Neural cell (in vitro differentiated cells): ENCODE measurements around the gene FSIP1. TPM values are rescaled to one million over a fixed set of nuclear protein-coding genes. Genes with fewer than 3 reads are reported as not detected.

Experiments
- H2AFZ ChIP-seq: fragments of 200-600, 300-800 bp; sonication (generic), shearing (Covaris generic); 2 replicates; pipeline ENCODE4 v1.6.0; 2014; ENCODE audit warnings: low read depth, mild to moderate bottlenecking, antibody characterized with exemption, low read length, moderate library complexity
- H3F3A ChIP-seq: fragments of 200-600 bp; shearing (Covaris generic); 2 replicates; pipeline ENCODE4 v1.6.1; 2016; ENCODE audit warnings: mild to moderate bottlenecking, moderate library complexity, mixed read lengths, antibody characterized with exemption, low read length; ENCODE audit not compliant: insufficient read depth, poor library complexity, severe bottlenecking
- H3K27ac ChIP-seq: fragments of 200-600, 300-800 bp; sonication (generic), shearing (Covaris generic); 2 replicates; pipeline ENCODE4 v1.5.1; 2014; ENCODE audit warnings: mild to moderate bottlenecking, low read length, moderate library complexity
- H3K27me3 ChIP-seq: fragments of 300-800, 200-600 bp; sonication (generic), shearing (Covaris generic); 2 replicates; pipeline ENCODE4 v1.6.0; 2014; ENCODE audit warnings: mild to moderate bottlenecking, low read depth, low read length, moderate library complexity; ENCODE audit not compliant: insufficient read depth
- H3K36me3 ChIP-seq: fragments of 300-800, 200-600 bp; sonication (generic), shearing (Covaris generic); 2 replicates; pipeline ENCODE4 v1.5.1; 2014; ENCODE audit warnings: mild to moderate bottlenecking, antibody characterized with exemption, low read length, moderate library complexity; ENCODE audit not compliant: insufficient read depth
- H3K4me2 ChIP-seq: fragments of 300-800, 200-600 bp; sonication (generic), shearing (Covaris generic); 2 replicates; pipeline ENCODE4 v1.6.0; 2014; ENCODE audit warnings: mild to moderate bottlenecking, low read length
- H3K4me3 ChIP-seq: fragments of 300-800, 200-600 bp; sonication (generic), shearing (Covaris generic); 2 replicates; pipeline ENCODE4 v1.5.1; 2014; ENCODE audit warnings: mild to moderate bottlenecking, low read length, moderate library complexity
- H3K79me2 ChIP-seq: fragments of 200-600 bp; shearing (Covaris generic); replicated peaks from 2 replicates; pipeline ENCODE4 v1.6.0; 2014; ENCODE audit warnings: mild to moderate bottlenecking, low read length, moderate library complexity; ENCODE audit not compliant: insufficient read depth
- H3K9ac ChIP-seq: fragments of 300-800, 200-600 bp; sonication (generic), shearing (Covaris generic); 2 replicates; pipeline ENCODE4 v1.6.1; 2016; ENCODE audit warnings: mild to moderate bottlenecking, low read length, mixed read lengths
- H3K9me2 ChIP-seq: fragments of 200-600 bp; shearing (Covaris generic); 2 replicates; pipeline ENCODE4 v1.6.1; 2016; ENCODE audit warnings: mild to moderate bottlenecking, low read length, mixed read lengths; ENCODE audit not compliant: insufficient read depth
- H3K9me3 ChIP-seq: fragments of 200-600, 300-800 bp; sonication (generic), shearing (Covaris generic); 2 replicates; pipeline ENCODE4 v1.6.1; 2016; ENCODE audit warnings: mild to moderate bottlenecking, mixed run types, low read length, moderate library complexity, mixed read lengths
- H4K20me1 ChIP-seq: fragments of 200-600 bp; shearing (Covaris generic); 2 replicates; pipeline ENCODE4 v1.6.1; 2016; ENCODE audit warnings: mild to moderate bottlenecking, mixed run types; ENCODE audit not compliant: insufficient read depth
- CTCF ChIP-seq: fragments of 450-650 bp; IDR thresholded peaks from 2 replicates; pipeline ENCODE4 v1.5.1; 2014; ENCODE audit warnings: antibody characterized with exemption, mild to moderate bottlenecking, moderate library complexity; ENCODE audit not compliant: poor library complexity, severe bottlenecking
- EP300 ChIP-seq: fragments of 450-650 bp; conservative IDR thresholded peaks from 2 replicates; pipeline ENCODE4 v1.6.1; 2014; ENCODE audit warnings: antibody characterized with exemption, mild to moderate bottlenecking, moderate library complexity; ENCODE audit not compliant: poor library complexity, severe bottlenecking
- EZH2 ChIP-seq: fragments of 200-600, 300-800 bp; shearing (Covaris generic), sonication (generic); IDR thresholded peaks from 2 replicates; pipeline ENCODE4 v1.6.1; 2014; ENCODE audit warnings: antibody characterized with exemption, low read length, borderline replicate concordance, mild to moderate bottlenecking; ENCODE audit not compliant: insufficient read depth, poor library complexity, severe bottlenecking
- MXI1 ChIP-seq: fragments of 450-650 bp; conservative IDR thresholded peaks from 2 replicates; pipeline ENCODE4 v1.6.1; 2014; ENCODE audit warnings: antibody characterized with exemption, mild to moderate bottlenecking; ENCODE audit not compliant: poor library complexity, severe bottlenecking
- POLR2AphosphoS5 ChIP-seq: IDR thresholded peaks from 2 replicates; pipeline ENCODE4 v1.6.1; 2012
- RAD21 ChIP-seq: fragments of 450-650 bp; conservative IDR thresholded peaks from 2 replicates; pipeline ENCODE4 v1.6.1; 2014; ENCODE audit warnings: antibody characterized with exemption, mild to moderate bottlenecking, moderate library complexity
- REST ChIP-seq: IDR thresholded peaks from 2 replicates; pipeline ENCODE4 v1.6.1; 2012; ENCODE audit warnings: borderline replicate concordance
- SMC3 ChIP-seq: fragments of 450-650 bp; conservative IDR thresholded peaks from 2 replicates; pipeline ENCODE4 v1.6.1; 2014; ENCODE audit warnings: antibody characterized with exemption, mild to moderate bottlenecking, moderate library complexity; ENCODE audit not compliant: poor library complexity
- TAF1 ChIP-seq: IDR thresholded peaks from 2 replicates; pipeline ENCODE4 v1.6.1; 2012; ENCODE audit warnings: low read depth
- polyA plus RNA-seq: library from polyadenylated mRNA; depleted of rRNA; stranded (reverse); fragments of >200 nt; gene quantifications from 2 replicates; pipeline ENCODE4 v1.2.3, GENCODE V29; 2014

The FSIP1 gene
- polyA plus RNA-seq, 1 donor from 2014 or later = 3.8 TPM

- Histone ChIP-seq H4K20me1 (no peaks in the 10 kb centered on the region), H3K36me3 (no peaks in the 10 kb centered on the region), H3K9me3 (no peaks in the 10 kb centered on the region), H3K9ac (no peak overlapping the region), H3K27ac (no peak overlapping the region), H3K4me2 (no peak overlapping the region), H3K79me2 (no peaks in the 10 kb centered on the region), H3K9me2 (no peaks in the 10 kb centered on the region), H3K4me3 (no peak overlapping the region), H2AFZ (no peak overlapping the region), H3K27me3 (no peaks in the 10 kb centered on the region), H3F3A (no peaks in the 10 kb centered on the region)
- TF ChIP-seq EP300 = no peak
- TF ChIP-seq POLR2AphosphoS5 = no peak
- no peak for TF ChIP-seq TAF1
- no peak for TF ChIP-seq EZH2
- TF ChIP-seq REST = no peak
- TF ChIP-seq SMC3 = peak; percentile 86
- peak; percentile 79 for TF ChIP-seq RAD21
- TF ChIP-seq CTCF = peak; percentile 79
These were observed 25.7 kb downstream of the FSIP1 start for GRCh38 chr15:39756806-39757522.

GRCh38 chr15:39752991-39753390 lies 29.6 kb downstream of the FSIP1 start:
- Histone ChIP-seq H3K36me3 (no peaks in the 10 kb centered on the region), H3K9me3 (no peaks in the 10 kb centered on the region), H3K4me3 (no peak overlapping the region), H3K27ac (no peak overlapping the region), H2AFZ (no peak overlapping the region), H3K9ac (no peak overlapping the region), H3K27me3 (no peaks in the 10 kb centered on the region), H4K20me1 (no peaks in the 10 kb centered on the region), H3F3A (no peaks in the 10 kb centered on the region), H3K9me2 (no peaks in the 10 kb centered on the region), H3K4me2 (no peak overlapping the region), H3K79me2 (no peaks in the 10 kb centered on the region)
- TF ChIP-seq POLR2AphosphoS5 (no peak), MXI1 (no peak), REST (no peak), EP300 (no peak), CTCF (no peak), EZH2 (no peak), RAD21 (no peak), SMC3 (no peak), TAF1 (no peak)
